ENCODE data around the gene SLC39A10.

DNA sequence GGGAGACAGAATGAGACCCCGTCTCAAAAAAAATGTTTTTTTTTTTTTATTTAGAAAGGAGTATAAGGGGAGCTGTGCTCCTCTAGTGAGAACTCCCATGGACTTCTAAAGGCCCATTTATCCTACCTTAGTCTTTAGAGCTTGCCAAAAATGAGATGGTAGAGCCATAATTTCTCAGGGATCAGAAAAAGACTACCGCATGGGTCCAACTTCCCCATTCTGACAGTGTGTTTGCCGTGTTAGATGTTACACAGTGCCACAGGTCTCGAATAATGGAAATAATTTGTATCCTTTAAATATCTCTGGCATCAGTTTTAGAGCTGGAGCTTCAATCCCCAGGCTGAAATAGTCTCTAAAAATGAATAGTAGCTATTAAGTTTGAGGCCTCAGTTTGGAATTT is 6.0 kb upstream of the SLC39A10 start:
- TF ChIP-seq, protein P1, sequence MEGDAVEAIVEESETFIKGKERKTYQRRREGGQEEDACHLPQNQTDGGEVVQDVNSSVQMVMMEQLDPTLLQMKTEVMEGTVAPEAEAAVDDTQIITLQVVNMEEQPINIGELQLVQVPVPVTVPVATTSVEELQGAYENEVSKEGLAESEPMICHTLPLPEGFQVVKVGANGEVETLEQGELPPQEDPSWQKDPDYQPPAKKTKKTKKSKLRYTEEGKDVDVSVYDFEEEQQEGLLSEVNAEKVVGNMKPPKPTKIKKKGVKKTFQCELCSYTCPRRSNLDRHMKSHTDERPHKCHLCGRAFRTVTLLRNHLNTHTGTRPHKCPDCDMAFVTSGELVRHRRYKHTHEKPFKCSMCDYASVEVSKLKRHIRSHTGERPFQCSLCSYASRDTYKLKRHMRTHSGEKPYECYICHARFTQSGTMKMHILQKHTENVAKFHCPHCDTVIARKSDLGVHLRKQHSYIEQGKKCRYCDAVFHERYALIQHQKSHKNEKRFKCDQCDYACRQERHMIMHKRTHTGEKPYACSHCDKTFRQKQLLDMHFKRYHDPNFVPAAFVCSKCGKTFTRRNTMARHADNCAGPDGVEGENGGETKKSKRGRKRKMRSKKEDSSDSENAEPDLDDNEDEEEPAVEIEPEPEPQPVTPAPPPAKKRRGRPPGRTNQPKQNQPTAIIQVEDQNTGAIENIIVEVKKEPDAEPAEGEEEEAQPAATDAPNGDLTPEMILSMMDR (IDR thresholded peaks at IDR 0.05), result no peak
- no peak for TF ChIP-seq POLR2A (IDR thresholded peaks at IDR 0.05)
